NCI-H2107 treated with DMSO at 0.1 percent for 48 hours (cell line): ENCODE results near the gene TTLL11.
"Not testable (repeated sequence)": the region's sequence is repeated elsewhere in the genome, so short reads cannot be mapped to it uniquely, and the experiment has no call there.

ENCODE experiments used
- DNase-seq: peaks from one replicate; lab custom pipeline; 2025; ENCODE audit not compliant: unreplicated experiment; lab: John Stamatoyannopoulos, UW

TTLL11 gene

GRCh38 chr9:121914604-121915303, 178.4 kb downstream of the TTLL11 start:
- no peak for DNase-seq

GRCh38 chr9:121914017-121914595, 179.0 kb downstream of the TTLL11 start:
- no peak for DNase-seq

- no peak for DNase-seq
Measured at GRCh38 chr9:121912812-121913627, 180.1 kb downstream of the TTLL11 start.

GRCh38 chr9:121910491-121911040, 182.5 kb downstream of the TTLL11 start:
- no peak for DNase-seq

- DNase-seq, result no peak
Measured at GRCh38 chr9:121909111-121909510, 184.0 kb downstream of the TTLL11 start.

- DNase-seq, result no peak
Measured at GRCh38 chr9:121906074-121906870, 186.8 kb downstream of the TTLL11 start.

GRCh38 chr9:121902461-121903135, 190.5 kb downstream of the TTLL11 start:
- DNase-seq, result no peak

- no peak for DNase-seq
Measured at GRCh38 chr9:121901616-121902015, 191.5 kb downstream of the TTLL11 start.

GRCh38 chr9:121900163-121900562, 192.9 kb downstream of the TTLL11 start:
- DNase-seq, result no peak

- DNase-seq, result no peak
Measured at GRCh38 chr9:121898856-121899255, 194.3 kb downstream of the TTLL11 start.

- DNase-seq, result no peak
Measured at GRCh38 chr9:121897140-121897539, 196.0 kb downstream of the TTLL11 start.

GRCh38 chr9:121896545-121896943, 196.6 kb downstream of the TTLL11 start:
- no peak for DNase-seq

GRCh38 chr9:121895818-121896544, 197.1 kb downstream of the TTLL11 start:
- no peak for DNase-seq

GRCh38 chr9:121895358-121895757, 197.8 kb downstream of the TTLL11 start:
- DNase-seq, result no peak

GRCh38 chr9:121894380-121894779, 198.7 kb downstream of the TTLL11 start:
- not testable (repeated sequence) for DNase-seq

GRCh38 chr9:121893786-121894185, 199.3 kb downstream of the TTLL11 start:
- DNase-seq, result no peak

GRCh38 chr9:121892706-121893105, 200.4 kb downstream of the TTLL11 start:
- DNase-seq, result no peak

GRCh38 chr9:121890746-121891145, 202.4 kb downstream of the TTLL11 start:
- DNase-seq, result no peak

GRCh38 chr9:121889990-121890563, 203.0 kb downstream of the TTLL11 start:
- DNase-seq, result no peak
